ENCODE data around the gene IFT80.
"Not testable (repeated sequence)": the region's sequence is repeated elsewhere in the genome, so short reads cannot be mapped to it uniquely, and the experiment has no call there.

IFT80 gene

DNA sequence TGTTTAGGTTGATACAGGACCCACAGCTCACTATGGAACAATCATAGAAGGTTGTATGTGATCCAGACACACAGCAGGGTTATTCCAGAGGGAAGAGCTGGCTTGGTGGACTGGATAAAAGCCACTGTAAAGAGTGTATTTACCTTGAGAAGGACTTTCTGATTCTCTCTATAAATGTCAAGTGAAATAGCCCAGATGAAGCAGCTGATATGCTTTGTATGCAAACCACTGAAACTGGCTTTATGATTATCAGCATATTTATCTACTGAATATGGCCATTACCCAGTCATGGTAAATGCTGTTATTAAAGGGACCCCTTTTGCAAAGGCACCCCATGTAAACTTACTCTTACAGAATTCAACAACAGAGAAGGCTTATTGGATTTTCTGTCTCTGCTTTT lies 145.7 kb downstream of the IFT80 start:
- DNase-seq: no peak

DNA sequence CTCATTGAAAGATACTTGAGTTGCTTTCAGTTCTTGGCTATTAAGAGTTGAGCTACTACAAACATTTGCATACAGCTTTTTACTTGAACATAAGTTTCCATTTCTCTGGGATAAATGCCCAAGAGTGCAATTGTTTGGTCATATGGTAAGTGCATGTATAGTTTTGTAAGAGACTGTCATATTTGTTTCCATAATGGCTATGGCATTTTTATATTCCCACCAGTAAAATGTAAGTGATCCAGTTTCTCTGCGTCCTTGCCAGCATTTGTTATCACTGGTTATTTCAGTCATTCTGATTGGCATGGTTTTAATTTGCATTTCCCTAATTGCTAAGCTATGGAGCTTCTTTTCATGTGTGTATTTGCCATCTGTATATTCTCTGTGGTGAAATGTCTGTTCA lies 151.3 kb downstream of the IFT80 start:
- DNase-seq: no peak

DNA sequence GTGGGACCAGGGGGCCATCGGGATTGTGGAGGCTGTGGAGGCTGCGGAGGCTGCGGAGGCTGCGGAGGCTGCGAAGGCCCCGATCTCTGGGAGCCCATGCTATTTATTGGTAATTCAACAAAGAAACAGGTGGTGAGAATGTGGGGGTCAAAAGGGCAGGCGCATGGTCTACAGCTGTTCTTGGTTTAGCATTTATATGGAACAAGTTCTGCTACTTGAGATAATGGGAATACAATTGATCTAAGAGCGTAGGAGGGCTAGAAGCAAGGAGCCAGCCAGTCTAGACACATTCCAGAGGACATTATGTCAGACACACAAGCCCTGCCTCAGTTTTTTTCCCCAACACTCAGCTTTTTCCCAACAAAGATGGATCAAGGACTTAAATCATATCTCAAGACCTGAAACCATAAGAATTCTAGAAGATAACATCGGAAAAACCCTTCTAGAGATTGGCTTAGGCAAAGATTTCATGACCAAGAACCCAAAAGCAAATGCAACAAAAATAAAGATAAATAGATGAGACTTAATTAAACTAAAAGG lies 153.7 kb downstream of the IFT80 start:
- no peak for DNase-seq

DNA sequence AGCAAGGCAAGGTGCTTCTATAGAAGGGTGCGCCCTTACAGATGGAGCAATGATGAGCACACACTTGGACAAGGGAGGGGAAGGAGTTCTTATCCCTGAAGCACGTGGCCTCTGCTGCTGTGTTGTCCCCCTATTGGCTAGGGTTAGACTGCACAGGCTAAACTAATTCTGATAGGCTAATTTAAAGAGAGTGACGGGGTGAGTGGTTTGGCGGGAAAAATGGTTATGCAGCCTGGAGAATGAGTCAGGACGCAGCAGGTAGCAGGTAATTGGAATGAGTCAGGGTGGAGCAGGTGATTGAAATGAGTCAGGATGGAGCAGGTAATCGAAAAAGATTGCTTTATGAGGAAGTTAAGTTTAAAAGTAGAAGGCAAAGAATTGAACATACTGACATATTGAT lies 158.3 kb downstream of the IFT80 start:
- DNase-seq: not testable (repeated sequence)

DNA sequence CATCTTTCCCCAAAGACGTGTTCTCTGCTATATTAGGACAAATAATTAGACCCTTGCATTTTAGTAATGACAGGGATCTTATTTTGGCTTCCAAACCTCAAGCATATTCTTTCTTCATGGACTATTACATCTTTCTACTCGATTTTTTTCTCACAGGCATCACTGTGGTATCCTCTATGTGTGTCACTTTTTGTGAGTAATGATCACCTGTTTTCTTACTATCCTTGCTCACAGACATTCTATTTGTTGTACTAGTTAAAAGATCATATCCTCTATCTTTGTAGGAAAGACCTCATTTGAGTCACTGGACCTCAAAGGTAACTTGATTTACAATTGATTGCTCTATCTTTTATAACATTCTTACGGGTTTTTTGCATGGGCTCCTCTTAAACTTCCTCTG lies 167.0 kb downstream of the IFT80 start:
- DNase-seq: no peak

DNA sequence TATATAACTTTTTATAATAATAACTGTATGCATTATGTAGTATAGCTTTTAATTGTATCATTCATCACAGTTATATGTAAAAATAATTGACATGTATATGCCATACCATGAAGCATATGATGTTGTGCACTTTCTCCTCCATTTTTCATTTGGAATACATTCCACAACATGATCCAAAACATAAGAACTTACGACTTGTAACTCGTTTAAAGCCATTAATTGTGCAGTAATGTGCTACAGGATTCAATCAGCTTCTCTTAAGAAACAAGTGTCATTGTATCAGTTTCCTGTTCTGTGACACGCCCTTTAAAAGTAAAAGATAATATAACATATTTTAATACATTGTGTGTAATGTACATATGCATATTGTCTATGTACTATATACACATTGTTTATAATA lies 171.6 kb downstream of the IFT80 start:
- DNase-seq: no peak

DNA sequence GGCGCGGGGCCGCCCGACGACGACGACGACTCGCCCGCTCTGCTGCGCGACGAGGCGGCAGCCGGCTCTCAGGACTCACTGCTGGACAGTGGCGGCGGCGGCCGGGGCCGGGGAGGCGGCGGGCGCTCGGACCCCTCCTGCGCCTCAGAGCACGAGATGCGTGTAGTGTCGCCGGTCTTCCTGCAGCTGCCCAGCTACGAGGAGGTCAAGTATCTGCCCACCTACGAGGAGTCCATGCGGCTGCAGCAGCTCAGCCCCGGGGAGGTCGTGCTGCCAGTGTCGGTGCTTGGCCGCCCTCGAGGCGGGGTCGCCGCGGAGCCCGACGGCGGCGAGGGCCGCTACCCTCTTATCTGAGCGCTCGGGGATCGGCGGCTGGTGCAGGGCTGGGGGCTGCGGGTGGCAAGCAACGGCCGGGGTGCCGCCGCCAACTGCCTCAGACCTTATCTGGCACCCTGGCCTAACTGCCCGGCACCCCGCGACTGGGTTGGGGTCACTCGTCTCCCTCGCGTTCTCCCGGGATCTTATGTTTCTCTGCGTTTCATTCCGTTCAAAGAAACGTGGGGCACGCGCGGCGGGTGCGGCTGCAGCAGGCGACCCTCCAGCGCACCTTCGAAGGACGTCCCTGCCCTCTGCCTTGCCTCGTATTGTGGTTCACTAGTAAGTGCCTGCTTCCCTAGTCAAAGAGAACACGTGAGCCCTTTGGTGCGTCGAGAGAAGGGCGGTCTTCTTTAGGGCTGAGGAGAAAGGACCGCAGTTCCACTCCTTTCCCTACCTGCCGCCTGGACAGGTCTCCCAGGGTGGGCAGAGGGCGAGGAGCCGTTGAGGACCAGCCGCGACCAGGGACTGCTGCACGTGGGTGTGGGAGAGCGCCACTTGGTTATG lies 172.8 kb downstream of the IFT80 start:
- peak in 1 of 2 donors; percentile 7 for DNase-seq

DNA sequence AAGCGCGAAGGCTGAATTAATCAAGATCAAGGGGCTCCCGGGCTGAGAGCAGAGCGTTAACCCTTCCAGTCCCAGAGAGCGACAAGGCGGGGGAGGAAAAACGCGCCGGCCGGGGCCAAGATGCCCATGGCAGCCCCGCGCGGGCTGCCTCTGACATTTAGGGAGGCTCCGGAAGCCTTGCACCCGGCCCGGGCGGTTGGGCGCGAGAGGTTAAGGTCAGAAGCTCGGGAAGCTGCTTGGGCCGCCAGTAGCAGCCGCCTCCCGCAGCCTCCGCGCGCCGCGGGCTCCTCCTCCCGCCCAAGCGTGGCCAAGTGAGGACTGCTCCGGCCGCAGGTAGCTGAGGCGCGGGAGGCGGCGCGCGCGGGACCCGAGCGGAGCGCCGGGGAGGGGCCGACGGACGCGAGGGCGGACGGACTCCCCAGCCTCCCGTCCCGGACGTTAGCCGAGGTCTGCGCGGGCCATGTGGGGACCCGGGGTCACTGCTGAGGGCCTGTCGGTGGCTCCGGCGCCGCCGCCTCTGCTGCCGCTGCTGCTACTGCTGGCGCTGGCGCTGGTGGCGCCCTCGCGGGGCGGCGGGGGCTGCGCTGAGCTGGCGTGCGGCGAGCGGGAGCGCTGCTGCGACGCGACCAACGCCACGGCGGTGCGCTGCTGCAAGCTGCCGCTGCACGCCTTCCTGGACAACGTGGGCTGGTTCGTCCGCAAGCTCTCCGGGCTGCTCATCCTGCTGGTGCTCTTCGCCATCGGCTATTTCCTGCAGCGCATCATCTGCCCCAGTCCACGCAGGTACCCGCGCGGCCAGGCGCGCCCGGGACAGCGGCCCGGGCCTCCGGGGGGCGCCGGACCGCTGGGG lies 173.6 kb downstream of the IFT80 start, which contains the start of gene C3orf80:
Gene C3orf80, plus strand, starts transcription at position 247 of the 850 bp plus-strand sequence. Its CDS starts 214 bp downstream, at position 461.
- DNase-seq: peak; percentile 36 to 65

DNA sequence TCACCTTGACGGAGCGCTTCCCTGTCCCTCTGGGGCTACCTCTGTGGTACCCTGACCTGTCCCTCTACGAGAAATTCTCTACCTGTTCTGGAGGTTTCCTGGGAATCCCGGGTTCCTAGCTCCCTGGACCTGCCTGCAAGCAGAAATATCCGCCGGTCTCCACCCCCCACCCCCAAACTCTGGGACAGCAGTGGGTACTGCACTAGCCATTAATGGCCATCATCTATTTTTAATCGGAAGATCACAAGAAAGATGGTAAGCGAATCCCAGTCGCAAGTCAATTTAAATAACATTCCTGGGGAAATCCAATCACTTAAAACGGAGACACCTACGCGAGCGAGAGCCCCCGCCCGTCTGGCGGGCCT lies 174.2 kb downstream of the IFT80 start:
- no peak for DNase-seq

DNA sequence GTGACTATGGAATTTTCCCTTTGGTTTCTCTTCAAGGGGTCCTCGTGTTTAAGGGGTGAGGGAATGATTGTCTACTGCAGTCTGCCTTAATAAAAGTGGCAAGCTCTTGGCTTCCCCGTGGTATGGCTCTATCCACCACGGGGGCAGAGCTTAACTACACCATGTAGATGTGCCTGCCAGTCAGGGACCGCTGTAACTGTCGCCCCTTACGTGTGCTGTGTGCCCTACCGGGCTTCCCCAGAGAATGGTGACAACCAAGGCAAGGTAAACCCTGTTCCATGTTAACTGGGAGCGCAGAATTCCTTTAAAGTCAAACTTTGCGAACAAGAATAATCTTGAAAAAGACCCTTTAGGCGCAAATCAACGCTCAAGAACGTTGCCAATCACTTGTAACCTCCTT lies 174.8 kb downstream of the IFT80 start:
- DNase-seq: no peak

DNA sequence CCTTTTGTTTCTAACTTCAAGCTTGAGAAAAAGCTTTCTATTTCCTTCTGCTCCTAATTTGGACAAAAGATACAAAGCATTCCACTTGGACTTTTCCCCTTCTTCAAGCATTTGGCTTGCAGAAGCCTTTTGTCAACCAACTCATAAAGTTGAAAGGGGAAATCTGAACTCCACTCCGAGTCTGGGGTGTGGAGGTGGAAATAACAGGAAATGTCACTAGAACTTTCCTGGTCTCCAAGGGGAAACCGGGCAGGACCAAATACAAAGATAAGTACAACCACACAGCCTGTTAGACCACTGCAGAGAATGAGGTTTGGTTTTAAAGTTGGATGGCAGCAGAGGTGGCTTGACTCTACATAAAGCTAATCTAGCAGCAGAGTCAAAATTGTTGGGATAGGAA lies 178.0 kb downstream of the IFT80 start:
- DNase-seq: no peak

DNA sequence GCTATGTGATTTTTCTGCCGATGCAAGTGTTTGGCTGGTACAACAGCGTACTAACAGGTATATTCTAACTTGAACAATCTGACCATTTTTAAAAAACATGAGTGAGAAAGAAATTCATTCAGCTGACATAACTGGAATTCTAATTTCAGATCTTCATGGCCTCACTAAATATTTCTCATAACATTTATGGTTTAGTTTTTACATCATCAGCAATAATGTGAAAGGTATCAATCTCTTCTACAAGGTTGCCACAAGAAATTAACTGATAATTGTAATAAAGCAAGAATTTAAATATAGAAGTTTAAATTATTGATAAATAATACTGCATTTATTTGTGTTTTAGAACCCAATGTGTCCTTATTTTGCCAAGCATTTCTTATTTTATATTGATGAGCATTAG lies 179.0 kb downstream of the IFT80 start:
- no peak for DNase-seq

DNA sequence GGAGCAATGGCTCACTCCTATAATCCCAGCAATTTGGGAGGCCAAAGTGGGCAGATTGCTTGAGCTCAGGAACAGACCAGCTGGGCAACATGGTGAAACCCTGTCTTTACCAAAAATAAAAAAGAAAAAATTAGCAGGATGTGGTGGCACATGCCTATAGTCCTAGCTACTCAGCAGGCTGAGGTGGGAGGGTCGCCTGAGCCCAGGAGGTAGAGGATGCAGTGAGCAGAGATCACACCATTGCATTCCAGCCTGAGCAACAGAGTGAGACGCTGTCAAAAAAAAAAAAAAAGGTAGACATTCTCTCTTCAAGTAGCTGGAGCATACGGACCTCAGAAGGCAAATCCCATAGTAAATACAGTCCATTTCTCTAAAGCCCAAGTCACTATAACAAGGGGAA lies 180.9 kb downstream of the IFT80 start:
- DNase-seq: no peak

DNA sequence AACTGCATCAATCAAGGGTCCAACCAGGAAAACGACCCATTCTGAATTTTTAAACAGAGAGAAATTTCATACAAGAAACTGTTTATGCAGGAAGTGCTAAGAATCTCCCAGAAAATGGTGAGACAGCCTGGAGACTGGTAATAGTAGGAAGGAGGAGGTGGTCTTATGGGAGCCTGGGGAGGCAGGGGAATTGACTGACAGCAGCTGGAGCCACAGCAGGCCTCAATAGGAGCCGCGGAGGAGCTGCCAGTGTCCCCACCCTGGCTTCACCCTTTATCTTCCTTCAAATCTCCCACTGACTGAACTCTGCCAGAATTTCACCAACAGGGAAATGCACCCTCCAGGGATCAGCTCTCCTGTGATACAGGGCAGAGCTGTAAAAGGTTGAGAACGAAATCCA lies 181.3 kb downstream of the IFT80 start:
- no peak for DNase-seq

DNA sequence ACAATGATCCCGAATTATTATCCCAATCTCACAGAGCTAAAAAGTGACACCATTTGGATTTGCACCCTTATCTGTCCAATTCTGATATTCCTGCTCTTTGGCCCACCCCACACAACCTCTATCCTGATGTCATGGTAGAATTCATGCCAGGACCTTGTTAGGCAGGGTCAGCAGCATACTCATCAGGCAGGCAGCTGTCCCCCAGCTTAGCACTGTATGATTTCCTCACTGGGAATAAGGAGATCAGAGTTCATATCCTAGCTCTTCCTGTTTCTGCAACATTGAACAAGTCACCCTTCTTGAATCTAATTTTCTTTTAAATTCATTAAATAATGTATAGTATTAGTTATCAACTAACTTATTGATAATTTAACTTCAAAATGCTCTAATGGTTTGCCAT lies 185.8 kb downstream of the IFT80 start:
- no peak for DNase-seq

DNA sequence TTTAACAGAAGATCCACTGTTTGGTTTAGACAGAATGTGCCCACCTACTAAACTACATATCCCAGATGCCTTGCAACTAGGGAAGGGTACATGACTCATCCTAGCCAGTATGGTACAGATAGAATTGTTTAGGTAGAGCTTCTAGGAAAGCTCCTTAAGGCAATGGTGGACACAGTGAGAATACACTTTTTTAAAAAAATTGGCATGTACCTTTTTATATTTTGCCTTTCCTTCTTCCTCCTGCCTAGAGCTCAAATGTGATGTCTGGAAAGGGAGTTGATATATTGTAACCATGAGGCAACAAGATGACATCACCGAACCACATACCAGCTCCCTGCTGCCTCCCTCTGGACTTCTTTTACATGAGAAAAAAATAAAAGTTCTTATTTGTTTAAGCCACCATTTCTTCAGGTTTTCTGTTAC lies 188.2 kb downstream of the IFT80 start:
- no peak for DNase-seq

DNA sequence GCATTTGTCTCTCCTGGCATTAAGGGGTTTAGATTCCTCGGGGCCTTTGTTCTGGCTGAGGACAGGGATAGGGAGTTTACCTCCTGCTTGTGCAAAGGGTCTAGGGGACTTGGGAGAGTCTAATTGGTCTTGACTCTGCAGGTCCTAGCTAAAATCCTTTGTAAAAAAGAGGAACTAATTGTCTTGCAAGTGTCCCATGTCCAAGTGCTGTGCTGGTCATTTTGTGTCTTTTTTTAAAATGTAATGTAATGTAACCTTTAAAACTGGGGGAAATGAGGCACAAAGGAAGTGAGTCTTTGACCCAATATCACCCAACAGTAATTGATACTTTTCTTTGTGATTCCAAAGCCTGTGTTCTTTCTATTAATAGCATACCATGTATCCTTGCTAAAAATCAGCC lies 188.7 kb downstream of the IFT80 start:
- no peak for DNase-seq
